Aorta (tissue), 5 donors: ENCODE data around the gene CDH23. TPM values are rescaled to one million over a fixed set of nuclear protein-coding genes. Genes with fewer than 3 reads are reported as not detected.
A peak's percentile ranks its signal among the peaks of the same experiment; 100 is the strongest.

Source experiments
- ATAC-seq: fragments of 200-7000 bp; cut with Tn5 transposase; one replicate; pipeline ENCODE4 v1.9.1; 2022; ENCODE audit warnings: moderate library complexity; ENCODE audit not compliant: low FRiP score
- DNase-seq, 2 donors: peaks; one replicate each; pipeline ENCODE4 v3.0.0-alpha.2; 2020
- H3K27ac ChIP-seq, 2 donors: one replicate each; pipeline ENCODE4 v1.5.1; 2013; ENCODE audit warnings: low read length in 2 of 2, mild to moderate bottlenecking in 2 of 2, moderate library complexity in 2 of 2, control low read depth in 1 of 2, inconsistent platforms in 1 of 2, low read depth in 1 of 2
- H3K27me3 ChIP-seq, 2 donors: one replicate each; pipeline ENCODE4 v1.6.1; 2013; ENCODE audit warnings: control low read depth in 1 of 2, low read length in 1 of 2, mild to moderate bottlenecking in 1 of 2, moderate library complexity in 1 of 2; ENCODE audit not compliant: insufficient read depth in 2 of 2, control insufficient read depth in 1 of 2
- H3K36me3 ChIP-seq, 2 donors: one replicate each; pipeline ENCODE4 v1.6.1; 2013; ENCODE audit warnings: control low read depth in 1 of 2, low read length in 1 of 2, mild to moderate bottlenecking in 1 of 2; ENCODE audit not compliant: insufficient read depth in 2 of 2, control insufficient read depth in 1 of 2
- H3K4me1 ChIP-seq, 2 donors: one replicate each; pipeline ENCODE4 v1.6.1; 2013; ENCODE audit warnings: low read length in 2 of 2, control low read depth in 1 of 2, mild to moderate bottlenecking in 1 of 2, moderate library complexity in 1 of 2; ENCODE audit not compliant: insufficient read depth in 2 of 2, control insufficient read depth in 1 of 2
- H3K4me3 ChIP-seq, 2 donors: one replicate each; pipeline ENCODE4 v1.5.1; 2013; ENCODE audit warnings: low read length in 2 of 2, control low read depth in 1 of 2, mild to moderate bottlenecking in 1 of 2
- H3K9me3 ChIP-seq: one replicate; pipeline ENCODE4 v1.6.1; 2013; ENCODE audit warnings: mild to moderate bottlenecking, low read length; ENCODE audit not compliant: control insufficient read depth
- WGBS, 2 donors: extraction: QIAGEN DNeasy Blood & Tissue Kit; methylation state at CpG; one replicate each; pipeline ENCODE4 v1.1.7; 2013; 5-methylcytosine and 5-hydroxymethylcytosine counted together
- intact Hi-C, 2 donors: fragments of 100-400 bp; cut with DNase I; formaldehyde crosslinking; loops; one replicate each; pipeline versions ENCODE4 v1.14.2 to v1.15.0; 2022
- polyA plus RNA-seq, 2 donors: library from polyadenylated mRNA; stranded (reverse); fragments of 200-250 nt; gene quantifications; one replicate each; pipeline ENCODE4 v1.2.3, GENCODE V29; 2013
- total RNA-seq, 2 donors: library from RNA; stranded (reverse); fragmentation: NEBNext Ultra II Directional; extraction: Animal tissue kit (Norgen Biotek cat#: 25700); gene quantifications; one replicate each; pipeline ENCODE4 v1.2.1, GENCODE V29; 2021
- donor health status: healthy with polysubstance abuse.
- donor health status: Bipolar disorder and iron deficiency.
- donor health status: DM: no; HTN: no; CAD: no.
- donor health status: DM: no; HTN: no; CAD: no.
- donor health status: DM: yes; HTN: yes; CAD: no.

Gene CDH23
- total and polyA plus RNA-seq, 4 donors = 0.50 to 16.6 (median 7.3) TPM

DNA sequence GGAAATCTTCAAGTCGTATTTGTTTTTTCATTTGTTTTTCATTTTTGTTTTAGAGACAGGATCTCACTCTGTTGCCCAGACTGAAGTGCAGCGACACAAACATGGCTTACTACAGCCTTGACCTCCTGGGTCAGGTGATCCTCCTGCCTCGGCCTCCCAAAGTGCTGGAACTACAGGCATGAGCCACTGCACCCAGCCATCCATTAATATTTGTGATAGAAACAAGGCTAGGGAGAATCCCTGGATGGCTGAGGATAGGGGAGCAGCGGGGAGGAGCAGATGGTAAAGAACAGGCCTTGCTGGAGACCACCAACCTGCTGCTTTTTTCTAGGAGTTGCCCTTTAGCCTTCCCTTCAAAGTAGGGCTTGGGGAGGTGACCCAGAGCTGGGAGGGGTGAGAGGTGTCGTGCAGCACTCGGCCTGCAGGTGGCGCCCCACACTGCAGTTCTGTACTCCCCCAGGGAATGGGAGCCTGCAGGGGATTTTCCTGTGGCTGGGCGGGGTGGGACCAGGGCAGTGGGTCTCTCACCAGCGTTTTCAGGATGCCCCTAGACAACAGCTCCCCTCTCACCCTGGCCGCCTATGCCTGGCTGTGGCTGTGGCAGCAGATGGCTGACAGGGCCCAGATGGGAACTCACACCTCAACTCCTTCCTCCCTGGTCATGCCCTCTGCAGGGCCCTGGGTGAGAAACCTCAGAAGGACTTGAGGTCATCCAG, 12.6 kb upstream of the CDH23 start:
- WGBS, 2 donors = 33% methylated on average over 10 of the region's 10 CpGs
- intact Hi-C loops = loop anchor here (2.0 to 10.0 kb wide), 4 partner anchors 187 to 428 kb away; no protein-coding TSS in a partner anchor
- ATAC-seq (peak; percentile 86), DNase-seq (peak; percentile 77 to 91)
- Histone ChIP-seq H3K4me3 (no peak overlapping the region), H3K36me3 (no peaks in the 10 kb centered on the region), H3K9me3 (no peaks in the 10 kb centered on the region), H3K4me1 (no peaks in the 10 kb centered on the region), H3K27ac (no peak overlapping the region), H3K27me3 (no peaks in the 10 kb centered on the region)

DNA sequence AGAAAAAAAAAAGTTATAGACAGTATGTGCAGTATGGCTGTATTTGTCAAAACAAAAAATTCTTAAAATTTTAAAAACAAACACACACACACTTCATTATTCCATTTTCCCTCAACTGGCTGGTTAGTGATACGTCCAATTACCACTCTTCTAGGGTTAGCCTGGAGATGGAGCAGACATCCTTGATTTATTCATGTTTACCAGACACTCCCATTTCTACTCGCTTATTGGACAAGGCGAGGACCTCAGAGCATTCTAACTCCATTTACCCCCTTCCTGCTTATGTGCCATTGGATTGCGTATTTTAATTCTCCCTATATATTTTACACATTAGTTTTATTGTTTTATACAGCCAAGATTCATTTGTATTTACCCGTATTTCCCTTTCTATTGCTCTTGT, 8.5 kb upstream of the CDH23 start:
- H3K4me3 ChIP-seq = no peak overlapping the region
- H3K4me1 ChIP-seq = no peaks in the 10 kb centered on the region
- DNase-seq (no peak), ATAC-seq (no peak)
- intact Hi-C loops = loop anchor here (5.0 to 10.0 kb wide), 2 partner anchors 317 to 424 kb away; no protein-coding TSS in a partner anchor
- no peaks in the 10 kb centered on the region for H3K27me3 ChIP-seq
- no peak overlapping the region for H3K27ac ChIP-seq
- no peaks in the 10 kb centered on the region for H3K9me3 ChIP-seq
- 78 to 87% methylated on average over 5 of the region's 5 CpGs for WGBS, 2 donors
- H3K36me3 ChIP-seq = no peaks in the 10 kb centered on the region

- intact Hi-C loops = loop anchor here (5.0 to 10.0 kb wide), 2 partner anchors 316 to 424 kb away; no protein-coding TSS in a partner anchor
- Histone ChIP-seq H3K4me3 (no peak overlapping the region), H3K36me3 (no peaks in the 10 kb centered on the region), H3K4me1 (no peaks in the 10 kb centered on the region), H3K27me3 (no peaks in the 10 kb centered on the region), H3K27ac (no peak overlapping the region), H3K9me3 (no peaks in the 10 kb centered on the region)
- ATAC-seq (no peak), DNase-seq (no peak)
- 68 to 74% methylated on average over 8 of the region's 8 CpGs for WGBS, 2 donors
These were observed 8.0 kb upstream of the CDH23 start for GRCh38 chr10:71388583-71389310.

- Histone ChIP-seq H3K27ac (no peak overlapping the region), H3K9me3 (no peaks in the 10 kb centered on the region), H3K36me3 (no peaks in the 10 kb centered on the region), H3K4me1 (no peaks in the 10 kb centered on the region), H3K4me3 (no peak overlapping the region), H3K27me3 (no peaks in the 10 kb centered on the region)
- intact Hi-C loops = loop anchor here (5.0 to 10.0 kb wide), 3 partner anchors 235 to 422 kb away; no protein-coding TSS in a partner anchor
- ATAC-seq (no peak), DNase-seq (no peak)
- WGBS, 2 donors = 81 to 82% methylated on average over 14 of the region's 14 CpGs
These were observed 6.8 kb upstream of the CDH23 start for GRCh38 chr10:71389768-71390460.

GRCh38 chr10:71390461-71390835, 6.3 kb upstream of the CDH23 start:
- Histone ChIP-seq H3K36me3 (no peaks in the 10 kb centered on the region), H3K27ac (no peak overlapping the region), H3K9me3 (no peaks in the 10 kb centered on the region), H3K4me1 (no peaks in the 10 kb centered on the region), H3K4me3 (no peak overlapping the region), H3K27me3 (no peaks in the 10 kb centered on the region)
- ATAC-seq (no peak), DNase-seq (no peak)
- WGBS, 2 donors = 11 to 13% methylated on average over 10 of the region's 10 CpGs
- intact Hi-C loops = loop anchor here in 1 of 2 donors (10.0 kb wide), 1 partner anchor 234 kb away; no protein-coding TSS in a partner anchor

DNA sequence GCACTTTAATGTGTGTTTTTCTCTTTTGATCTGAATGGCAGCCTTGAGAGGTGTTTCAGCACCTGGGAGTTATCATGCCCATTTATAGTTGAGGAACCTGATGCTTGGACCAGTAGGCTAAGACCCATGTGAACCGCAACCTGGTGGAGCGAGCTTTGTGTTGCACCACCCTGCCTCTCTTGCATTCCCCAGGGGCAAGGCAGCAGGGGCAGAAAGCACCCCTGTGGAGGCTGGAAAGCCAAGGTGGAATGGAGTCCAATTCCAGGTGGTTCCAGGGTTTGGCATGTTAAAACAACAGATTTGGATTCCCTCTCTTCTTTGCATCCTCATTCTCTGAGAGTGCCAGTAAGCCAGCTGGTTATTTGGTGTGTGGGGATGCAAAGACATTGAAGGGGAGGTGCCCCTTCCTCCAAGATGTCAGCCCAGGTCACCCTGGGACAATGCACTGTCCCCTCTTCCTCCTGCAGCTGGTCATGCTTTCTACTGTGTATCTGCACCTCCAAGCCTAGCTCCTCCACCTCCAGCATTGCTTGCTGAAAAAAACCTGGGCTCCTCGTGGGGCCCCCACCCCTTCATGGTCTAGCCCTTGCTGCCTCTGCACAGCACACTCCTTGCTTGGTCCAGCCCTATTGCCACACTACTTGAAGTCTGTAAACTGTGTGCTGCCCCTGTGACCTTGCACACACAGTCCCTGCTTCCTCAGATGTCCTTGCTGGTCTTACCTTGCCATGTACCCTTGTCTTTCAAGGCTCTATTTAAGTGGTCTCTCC, 5.6 kb upstream of the CDH23 start:
- no peak overlapping the region for H3K27ac ChIP-seq
- no peaks in the 10 kb centered on the region for H3K4me1 ChIP-seq
- no peaks in the 10 kb centered on the region for H3K27me3 ChIP-seq
- DNase-seq = no peak
- intact Hi-C loops = loop anchor here in 1 of 2 donors (10.0 kb wide), 1 partner anchor 234 kb away; no protein-coding TSS in a partner anchor
- ATAC-seq = no peak
- H3K4me3 ChIP-seq = no peak overlapping the region
- whole genome bisulfite sequencing, 2 donors = 67 to 71% methylated on average over 3 of the region's 3 CpGs
- H3K9me3 ChIP-seq = no peaks in the 10 kb centered on the region
- H3K36me3 ChIP-seq = no peaks in the 10 kb centered on the region

DNA sequence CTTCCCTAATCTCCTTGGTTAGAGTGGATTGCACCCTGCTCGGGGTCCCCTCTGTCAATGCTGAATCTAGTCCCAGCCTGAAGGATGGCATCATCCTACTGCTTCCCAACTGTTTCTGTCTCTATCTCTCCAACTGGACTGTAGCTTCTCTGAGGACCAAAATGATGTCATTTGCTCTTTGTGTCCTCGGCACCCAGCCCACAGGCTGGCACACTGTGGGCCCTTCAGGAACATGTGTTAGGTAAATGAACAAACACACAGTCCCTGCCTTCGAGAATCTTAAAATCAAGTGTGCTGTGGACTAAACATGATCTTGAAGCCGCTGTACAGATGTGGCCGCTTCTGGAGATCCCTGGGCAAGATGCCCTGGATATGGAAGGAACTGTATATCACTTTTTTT, 5.0 kb upstream of the CDH23 start:
- Histone ChIP-seq H3K36me3 (no peaks in the 10 kb centered on the region), H3K4me1 (no peaks in the 10 kb centered on the region), H3K27me3 (no peaks in the 10 kb centered on the region), H3K27ac (no peak overlapping the region), H3K4me3 (no peak overlapping the region), H3K9me3 (no peaks in the 10 kb centered on the region)
- no peak for DNase-seq
- ATAC-seq = no peak
- intact Hi-C loops = loop anchor here in 1 of 2 donors (10.0 kb wide), 1 partner anchor 233 kb away; no protein-coding TSS in a partner anchor
- 75 to 92% methylated on average over 5 of the region's 5 CpGs for WGBS, 2 donors

DNA sequence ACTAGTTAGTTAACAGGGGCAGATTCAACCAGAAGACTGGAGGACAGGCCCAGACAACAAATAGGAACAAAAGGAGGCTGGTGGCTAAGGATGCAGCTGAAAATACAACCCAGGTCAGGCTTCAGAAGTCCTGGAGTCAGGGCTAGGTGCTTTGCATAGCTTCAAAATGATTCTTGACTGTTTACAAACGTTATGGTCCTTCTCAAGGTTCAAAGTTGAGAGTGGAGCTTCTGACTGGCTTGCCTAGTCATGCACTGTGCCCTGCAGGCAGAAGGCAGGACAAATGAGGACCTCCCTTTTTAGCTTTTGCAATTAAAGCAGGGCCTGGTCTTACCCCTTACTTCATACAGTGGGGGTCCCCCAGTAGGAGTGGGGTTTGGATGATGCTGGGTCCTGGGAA, 4.4 kb upstream of the CDH23 start:
- WGBS, 2 donors = 33 to 46% methylated on average over 1 of the region's 1 CpG
- no peaks in the 10 kb centered on the region for H3K27me3 ChIP-seq
- no peaks in the 10 kb centered on the region for H3K9me3 ChIP-seq
- intact Hi-C loops = loop anchor here in 1 of 2 donors (10.0 kb wide), 1 partner anchor 233 kb away; no protein-coding TSS in a partner anchor
- no peak overlapping the region for H3K4me3 ChIP-seq
- H3K4me1 ChIP-seq = no peaks in the 10 kb centered on the region
- H3K36me3 ChIP-seq = no peaks in the 10 kb centered on the region
- DNase-seq (no peak), ATAC-seq (no peak)
- no peak overlapping the region for H3K27ac ChIP-seq
